ENCODE measurements around the gene MOB3A. TPM values are rescaled to one million over a fixed set of nuclear protein-coding genes. Genes with fewer than 3 reads are reported as not detected.

MOB3A gene
- total RNA-seq, 1 donor from 2014 or later: 59.0 TPM

- DNase-seq (ENCODE audit: low spot score): peak; percentile 72
Observed at GRCh38 chr19:2059422-2060201, 36.5 kb downstream of the MOB3A start.

GRCh38 chr19:2058570-2059421 is 37.3 kb downstream of the MOB3A start:
- DNase-seq (ENCODE audit: low spot score): no peak

GRCh38 chr19:2057484-2058469 is 38.3 kb downstream of the MOB3A start:
- DNase-seq (ENCODE audit: low spot score): no peak

- no peak for DNase-seq (ENCODE audit: low spot score)
Observed at GRCh38 chr19:2056837-2057192, 39.3 kb downstream of the MOB3A start.

GRCh38 chr19:2055931-2056836 is 39.9 kb downstream of the MOB3A start:
- DNase-seq (ENCODE audit: low spot score): peak; percentile 62

GRCh38 chr19:2054763-2055162 is 41.4 kb downstream of the MOB3A start:
- DNase-seq (ENCODE audit: low spot score): no peak

GRCh38 chr19:2053601-2054389 is 42.3 kb downstream of the MOB3A start:
- DNase-seq (ENCODE audit: low spot score): peak; percentile 70

- no peak for DNase-seq (ENCODE audit: low spot score)
Observed at GRCh38 chr19:2051773-2052704, 44.1 kb downstream of the MOB3A start.

GRCh38 chr19:2050991-2051772 is 44.9 kb downstream of the MOB3A start, which contains the start of gene MKNK2:
Gene MKNK2 (minus strand): TSS chr19:2051244. CDS start chr19:2050851, 393 bp downstream.
- DNase-seq (ENCODE audit: low spot score): peak; percentile 93

GRCh38 chr19:2050349-2050990 is 45.7 kb downstream of the MOB3A start:
- no peak for DNase-seq (ENCODE audit: low spot score)

GRCh38 chr19:2049741-2050348 is 46.3 kb downstream of the MOB3A start:
- DNase-seq (ENCODE audit: low spot score): peak; percentile 87

GRCh38 chr19:2048959-2049740 is 47.0 kb downstream of the MOB3A start:
- no peak for DNase-seq (ENCODE audit: low spot score)

- no peak for DNase-seq (ENCODE audit: low spot score)
Observed at GRCh38 chr19:2048104-2048958, 47.8 kb downstream of the MOB3A start.

- peak; percentile 55 for DNase-seq (ENCODE audit: low spot score)
Observed at GRCh38 chr19:2047449-2048103, 48.5 kb downstream of the MOB3A start.

- DNase-seq (ENCODE audit: low spot score): no peak
Observed at GRCh38 chr19:2047076-2047448, 49.1 kb downstream of the MOB3A start.

All from mucosa of gallbladder (tissue), 1 donor.